NCI-H2196 treated with DMSO at 0.1 percent for 48 hours (cell line): Measurements from ENCODE around the gene FGD6.
"Not testable (repeated sequence)": the region's sequence is repeated elsewhere in the genome, so short reads cannot be mapped to it uniquely, and the experiment has no call there.

Experiments used
- DNase-seq: peaks from one replicate; lab custom pipeline; 2025; ENCODE audit not compliant: unreplicated experiment; lab: John Stamatoyannopoulos, UW

FGD6 gene

GRCh38 chr12:95235621-95236020 lies 18.4 kb upstream of the FGD6 start:
- DNase-seq, result not testable (repeated sequence)

- not testable (repeated sequence) for DNase-seq
Observed at GRCh38 chr12:95234187-95234586, 16.9 kb upstream of the FGD6 start.

- no peak for DNase-seq
Observed at GRCh38 chr12:95231190-95231589, 13.9 kb upstream of the FGD6 start.

- DNase-seq, result no peak
Observed at GRCh38 chr12:95230313-95230712, 13.0 kb upstream of the FGD6 start.

- DNase-seq, result no peak
Observed at GRCh38 chr12:95229636-95230035, 12.4 kb upstream of the FGD6 start.

GRCh38 chr12:95228617-95229016 lies 11.3 kb upstream of the FGD6 start:
- no peak for DNase-seq

- no peak for DNase-seq
Observed at GRCh38 chr12:95227818-95228356, 10.6 kb upstream of the FGD6 start.

- no peak for DNase-seq
Observed at GRCh38 chr12:95225645-95226212, 8.5 kb upstream of the FGD6 start.

GRCh38 chr12:95224202-95225170 lies 7.2 kb upstream of the FGD6 start:
- no peak for DNase-seq

GRCh38 chr12:95220726-95221125 lies 3.5 kb upstream of the FGD6 start:
- DNase-seq, result no peak

- DNase-seq, result no peak
Observed at GRCh38 chr12:95220190-95220589, 2.9 kb upstream of the FGD6 start.

GRCh38 chr12:95218150-95219133 lies 1.2 kb upstream of the FGD6 start:
- DNase-seq, result peak; percentile 60

- DNase-seq, result no peak
Observed at GRCh38 chr12:95216711-95217376, 423 bp downstream of the FGD6 start.

GRCh38 chr12:95215949-95216348 lies 1.3 kb downstream of the FGD6 start:
- DNase-seq, result no peak

- no peak for DNase-seq
Observed at GRCh38 chr12:95214466-95214865, 2.8 kb downstream of the FGD6 start.

GRCh38 chr12:95213928-95214327 lies 3.3 kb downstream of the FGD6 start:
- DNase-seq, result no peak

GRCh38 chr12:95213119-95213518 lies 4.1 kb downstream of the FGD6 start:
- DNase-seq, result no peak

GRCh38 chr12:95212586-95212985 lies 4.7 kb downstream of the FGD6 start:
- no peak for DNase-seq

- DNase-seq, result no peak
Observed at GRCh38 chr12:95208678-95209077, 8.6 kb downstream of the FGD6 start.

- no peak for DNase-seq
Observed at GRCh38 chr12:95207407-95207806, 9.9 kb downstream of the FGD6 start.
